HepG2 (cell line): ENCODE results near the gene NR2F1. TPM values are rescaled to one million over a fixed set of nuclear protein-coding genes. Genes with fewer than 3 reads are reported as not detected.
A peak's percentile ranks its signal among the peaks of the same experiment; 100 is the strongest.

Experiments
- ATAC-seq: fragments of 200-7000 bp; cut with Tn5 transposase; 3 replicates; pipeline ENCODE4 v1.9.1; 2020; ENCODE audit warnings: mild to moderate bottlenecking, moderate library complexity
- BruUV-seq: library from RNA; stranded (reverse); fragments of 400-500 nt; replicated peaks from 2 replicates; lab custom pipeline; 2021; lab: Mats Ljungman, UMichigan
- CTCF ChIA-PET: fragments of 300-600 bp; formaldehyde crosslinking; extraction: SDS; loops from one replicate; lab custom pipeline; 2021; ENCODE audit warnings: low total read pairs, inconsistent platforms, low intra/inter-chr PET ratio; lab: Yijun Ruan, JAX
- POLR2A ChIA-PET: fragments of 350-600 bp; sonication (Branson Sonifier 250); formaldehyde crosslinking; loops from one replicate; lab custom pipeline; 2020; ENCODE audit warnings: antibody characterized with exemption, inconsistent platforms; lab: Yijun Ruan, JAX
- DNase-seq: peaks from one replicate; pipeline ENCODE4 v3.0.0-alpha.2; 2015; ENCODE audit warnings: low spot score
- FAIRE-seq: peaks from 3 replicates; lab custom pipeline; 2011; peaks lifted over from hg19 to GRCh38; lab: Jason Lieb, UNC
- H2AFZ ChIP-seq: one replicate; pipeline ENCODE4 v1.6.1; 2011; ENCODE audit warnings: low read length, inconsistent platforms
- H3K27ac ChIP-seq: fragments of 300-600 bp; 3 replicates; pipeline ENCODE4 v1.8.0; 2011; ENCODE audit warnings: mixed run types, mild to moderate bottlenecking, mixed read lengths, low read length, inconsistent platforms; ENCODE audit not compliant: insufficient read depth; ENCODE audit errors: extremely low read length
- H3K27me3 ChIP-seq, 2 experiments: fragments of 200-600 bp in 1 of 2; 2 replicates in 1 of 2; 3 replicates in 1 of 2; pipeline versions ENCODE4 v1.6.0 to v1.8.0; 2011; ENCODE audit warnings: low read length in 2 of 2, mild to moderate bottlenecking in 2 of 2, moderate library complexity in 2 of 2, inconsistent platforms in 1 of 2; ENCODE audit not compliant: insufficient read depth in 2 of 2, control insufficient read depth in 1 of 2
- H3K36me3 ChIP-seq, 2 experiments: fragments of 200-600 bp in 1 of 2; replicated peaks in 1 of 2; 2 replicates in 1 of 2; 3 replicates in 1 of 2; pipeline versions ENCODE4 v1.5.1 to v1.8.0; 2011; ENCODE audit warnings: low read length in 2 of 2, inconsistent platforms in 1 of 2; ENCODE audit not compliant: insufficient read depth in 2 of 2, control insufficient read depth in 1 of 2
- H3K4me1 ChIP-seq: 2 replicates; pipeline ENCODE4 v1.5.1; 2012; ENCODE audit warnings: low read length, inconsistent platforms; ENCODE audit not compliant: insufficient read depth
- H3K4me2 ChIP-seq: 2 replicates; pipeline ENCODE4 v1.6.0; 2011; ENCODE audit warnings: low read depth, low read length, inconsistent platforms
- H3K4me3 ChIP-seq, 3 experiments: fragments of 200-600 bp in 1 of 3; sonication (generic), shearing (Covaris generic) in 1 of 3; replicated peaks in 1 of 3; 2 replicates each; pipeline ENCODE4 v1.5.1; 2011 to 2016; ENCODE audit warnings: low read length in 3 of 3, inconsistent platforms in 2 of 3, low read depth in 2 of 3, mild to moderate bottlenecking in 2 of 3, control low read depth in 1 of 3, mixed read lengths in 1 of 3; ENCODE audit not compliant: insufficient read depth in 1 of 3
- H3K79me2 ChIP-seq: one replicate; pipeline ENCODE4 v1.6.1; 2011; ENCODE audit warnings: low read length, inconsistent platforms; ENCODE audit not compliant: insufficient read depth
- H3K9ac ChIP-seq: 2 replicates; pipeline ENCODE4 v1.6.0; 2011; ENCODE audit warnings: mild to moderate bottlenecking, low read depth, low read length, inconsistent platforms; ENCODE audit not compliant: insufficient read depth
- H3K9me3 ChIP-seq: 2 replicates; pipeline ENCODE4 v1.5.1; 2012; ENCODE audit warnings: mild to moderate bottlenecking, low read length
- H4K20me1 ChIP-seq: 2 replicates; pipeline ENCODE4 v1.6.0; 2011; ENCODE audit warnings: inconsistent platforms, mild to moderate bottlenecking, low read length, moderate library complexity; ENCODE audit not compliant: insufficient read depth
- CBFB ChIP-seq: sonication (generic); formaldehyde crosslinking; IDR thresholded peaks from 2 replicates; pipeline ENCODE4 v1.4.0; 2020; ENCODE audit warnings: missing genetic modification reagents
- FIP1L1 ChIP-seq: fragments of 200-400 bp; formaldehyde crosslinking; IDR thresholded peaks from 2 replicates; pipeline ENCODE4 v1.6.1; 2018; ENCODE audit warnings: low read depth, mild to moderate bottlenecking, low read length, moderate library complexity, borderline replicate concordance; ENCODE audit not compliant: insufficient read depth
- GTF3A ChIP-seq: sonication (generic); formaldehyde crosslinking; conservative IDR thresholded peaks from 2 replicates; pipeline ENCODE4 v1.4.0; 2020; ENCODE audit warnings: mild to moderate bottlenecking, missing genetic modification reagents
- HNF4A ChIP-seq: sonication (generic); formaldehyde crosslinking; IDR thresholded peaks from 2 replicates; pipeline ENCODE4 v1.4.0; 2020; ENCODE audit warnings: missing genetic modification reagents
- NR2C2 ChIP-seq: sonication (generic); formaldehyde crosslinking; IDR thresholded peaks from 2 replicates; pipeline ENCODE4 v1.4.0; 2020; ENCODE audit warnings: missing genetic modification reagents, mild to moderate bottlenecking, moderate library complexity, borderline replicate concordance
- NR2F2 ChIP-seq: IDR thresholded peaks from 2 replicates; pipeline ENCODE4 v1.6.1; 2012; ENCODE audit warnings: low read depth, inconsistent platforms, borderline replicate concordance
- ZNF101 ChIP-seq: sonication (generic); formaldehyde crosslinking; IDR thresholded peaks from 2 replicates; pipeline ENCODE4 v1.4.0; 2020; ENCODE audit warnings: mild to moderate bottlenecking, low read depth, missing genetic modification reagents, borderline replicate concordance
- ZNF441 ChIP-seq: sonication (generic); formaldehyde crosslinking; IDR thresholded peaks from 2 replicates; pipeline ENCODE4 v1.7.0; 2021; ENCODE audit warnings: missing genetic modification reagents, borderline replicate concordance
- ZNF468 ChIP-seq: sonication (generic); formaldehyde crosslinking; IDR thresholded peaks from 2 replicates; pipeline ENCODE4 v1.8.0; 2022; ENCODE audit warnings: mild to moderate bottlenecking, moderate library complexity, missing genetic modification reagents
- ZNF510 ChIP-seq: sonication (generic); formaldehyde crosslinking; IDR thresholded peaks from 2 replicates; pipeline ENCODE4 v1.4.0; 2020; ENCODE audit warnings: low read depth, mild to moderate bottlenecking, missing genetic modification reagents
- ZNF557 ChIP-seq: sonication (generic); formaldehyde crosslinking; IDR thresholded peaks from 2 replicates; pipeline ENCODE4 v1.4.0; 2020; ENCODE audit warnings: missing genetic modification reagents
- ZNF644 ChIP-seq: IDR thresholded peaks from 2 replicates; pipeline ENCODE4 v1.6.1; 2016; ENCODE audit warnings: low read depth
- ZNF713 ChIP-seq: sonication (generic); formaldehyde crosslinking; IDR thresholded peaks from 2 replicates; pipeline ENCODE4 v1.4.0; 2020; ENCODE audit warnings: mild to moderate bottlenecking, missing genetic modification reagents
- ZSCAN30 ChIP-seq: sonication (generic); formaldehyde crosslinking; IDR thresholded peaks from 2 replicates; pipeline ENCODE4 v1.5.0; 2020; ENCODE audit warnings: mild to moderate bottlenecking, missing genetic modification reagents
- WGBS: methylation state at CpG from one replicate; pipeline ENCODE4 v1.1.6; 2017; ENCODE audit warnings: low lambda C conversion rate; 5-methylcytosine and 5-hydroxymethylcytosine counted together
- in situ Hi-C: cut with HindIII; loops from 2 replicates; pipeline ENCODE4 v1.10.0; 2017; ENCODE audit warnings: low pct_unique_long_range_greater_than_20kb; ENCODE audit not compliant: extremely low pct_ligation_motif_present
- intact Hi-C: fragments of 100-400 bp; cut with micrococcal nuclease; formaldehyde crosslinking; loops from one replicate; pipeline ENCODE4 v1.10.0; 2022; ENCODE audit not compliant: unreplicated experiment
- polyA plus RNA-seq, 8 experiments: library from polyadenylated mRNA; depleted of rRNA in 3 of 8; stranded (reverse) in 7 of 8; unstranded in 1 of 8; fragments of >200 nt; fragmentation: Illumina TruSeq in 4 of 8; extraction: Trizol in 4 of 8; gene quantifications; 2 replicates each; pipeline versions ENCODE4 v1.2.1 to v1.2.3, GENCODE V29; 2011 to 2016; ENCODE audit warnings: low read depth in 4 of 8, missing spikeins in 1 of 8, mixed read lengths in 1 of 8; ENCODE audit not compliant: insufficient read depth in 1 of 8
- total RNA-seq, 5 experiments: library from RNA; depleted of rRNA; stranded (reverse); fragments of >200 nt; fragmentation: Illumina TruSeq; extraction: Trizol; gene quantifications; 2 replicates each; pipeline ENCODE4 v1.2.3, GENCODE V29; 2016; ENCODE audit warnings: low read depth in 1 of 5
- TF ChIP-seq, protein P1 (sequence below): sonication (generic); formaldehyde crosslinking; IDR thresholded peaks from 2 replicates; pipeline ENCODE4 v1.4.0; 2020; ENCODE audit warnings: mild to moderate bottlenecking, missing genetic modification reagents
- TF ChIP-seq, protein P2 (sequence below): IDR thresholded peaks from 2 replicates; pipeline ENCODE4 v1.4.0; 2020; ENCODE audit warnings: mild to moderate bottlenecking, missing genetic modification reagents

Gene NR2F1
- total and polyA plus RNA-seq, 2 of the 13 experiments (the other 11 are each of a cell fraction or from before 2014, with no cell fraction given): 17.1 to 59.7 TPM

DNA sequence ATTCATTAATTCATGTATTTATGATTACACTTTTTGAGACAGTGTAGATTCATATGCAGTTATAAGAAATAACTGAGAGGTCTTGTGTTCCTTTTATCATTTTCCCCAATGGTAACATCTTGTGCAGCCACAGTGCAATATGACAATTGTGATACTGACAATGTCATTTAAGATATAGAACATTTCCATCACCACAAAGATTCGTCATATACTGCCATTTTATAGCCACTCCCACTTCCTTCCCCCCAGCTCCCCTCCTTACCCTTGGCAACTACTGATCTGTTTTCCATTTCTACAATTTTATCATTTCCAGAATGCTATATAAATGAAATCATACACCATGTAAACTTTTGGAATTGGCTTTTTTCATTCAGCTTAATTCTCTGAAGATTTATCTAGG is 53.8 kb downstream of the NR2F1 start:
- Histone ChIP-seq H3K27me3 (no peaks in the 10 kb centered on the region), H3K4me1 (peaks cover 19% of the 10 kb centered on the region), H3K9ac (no peak overlapping the region), H3K27ac (no peak overlapping the region), H2AFZ (no peak overlapping the region), H3K9me3 (no peaks in the 10 kb centered on the region), H3K4me2 (no peak overlapping the region), H3K79me2 (no peaks in the 10 kb centered on the region), H4K20me1 (no peaks in the 10 kb centered on the region), H3K4me3 (no peak overlapping the region), H3K36me3 (no peaks in the 10 kb centered on the region)
- ChIA-PET CTCF (no interaction called here), POLR2A (no interaction called here)
- BruUV-seq: no TSS peak
- no peak for TF ChIP-seq ZNF557
- TF ChIP-seq, protein P1, sequence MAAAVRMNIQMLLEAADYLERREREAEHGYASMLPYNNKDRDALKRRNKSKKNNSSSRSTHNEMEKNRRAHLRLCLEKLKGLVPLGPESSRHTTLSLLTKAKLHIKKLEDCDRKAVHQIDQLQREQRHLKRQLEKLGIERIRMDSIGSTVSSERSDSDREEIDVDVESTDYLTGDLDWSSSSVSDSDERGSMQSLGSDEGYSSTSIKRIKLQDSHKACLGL (CRISPR knock-in tag): no peak
- no peak for TF ChIP-seq CBFB (CRISPR knock-in tag)
- TF ChIP-seq ZSCAN30 (CRISPR knock-in tag): no peak
- no peak for TF ChIP-seq ZNF510 (CRISPR knock-in tag)
- TF ChIP-seq ZNF101 (CRISPR knock-in tag): no peak
- no peak for TF ChIP-seq GTF3A (CRISPR knock-in tag)
- no peak for TF ChIP-seq ZNF441 (CRISPR knock-in tag)
- TF ChIP-seq FIP1L1: no peak
- no peak for ATAC-seq
- DNase-seq: no peak
- 82% methylated on average over 1 of the region's 1 CpG for WGBS
- no peak for FAIRE-seq
- in situ Hi-C loops (no loop called here), intact Hi-C loops (no loop called here)

DNA sequence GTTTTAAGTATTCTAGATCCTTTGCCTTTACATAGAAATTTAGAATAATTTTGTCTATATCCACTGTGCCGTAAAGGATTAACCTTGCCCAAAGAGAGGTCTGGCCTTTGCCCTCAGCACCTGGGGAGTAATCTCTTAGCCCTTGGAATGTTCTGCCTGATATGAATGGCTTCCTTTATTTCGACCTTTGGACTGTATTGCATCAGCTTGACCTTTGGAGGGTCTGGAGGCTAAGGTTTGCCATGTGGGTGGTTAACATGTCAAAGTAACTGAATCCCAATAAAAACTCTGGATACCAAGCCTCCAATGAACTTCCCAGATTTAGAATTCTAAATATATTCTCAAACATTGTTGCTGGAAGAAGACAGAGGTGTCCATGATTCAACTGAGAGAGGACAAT is 54.7 kb downstream of the NR2F1 start:
- DNase-seq (peak; percentile 7), FAIRE-seq (no peak), ATAC-seq (no peak)
- no peak overlapping the region for H3K4me3 ChIP-seq
- no peaks in the 10 kb centered on the region for H3K9me3 ChIP-seq
- H3K9ac ChIP-seq: no peak overlapping the region
- H3K36me3 ChIP-seq: no peaks in the 10 kb centered on the region
- no TSS peak for BruUV-seq
- intact Hi-C loops (no loop called here), in situ Hi-C loops (no loop called here)
- H3K27me3 ChIP-seq: no peaks in the 10 kb centered on the region; a peak in 1 of 5 replicates
- no peak overlapping the region for H2AFZ ChIP-seq
- H3K4me2 ChIP-seq: no peak overlapping the region
- no peaks in the 10 kb centered on the region for H3K79me2 ChIP-seq
- ChIA-PET CTCF (no interaction called here), POLR2A (no interaction called here)
- WGBS: 19% methylated on average over 2 of the region's 2 CpGs
- H3K27ac ChIP-seq: no peak overlapping the region
- H3K4me1 ChIP-seq: peaks cover 19% of the 10 kb centered on the region
- no peaks in the 10 kb centered on the region for H4K20me1 ChIP-seq
- TF ChIP-seq HNF4A (CRISPR knock-in tag) (peak; percentile 90), NR2C2 (CRISPR knock-in tag) (peak; percentile 43; the same call in 1 of the 2 replicates), ZNF644 (CRISPR knock-in tag) (0 out of 2 replicates have a peak, but pooled peaks have one; percentile 37), ZNF468 (CRISPR knock-in tag) (no peak), ZNF713 (CRISPR knock-in tag) (no peak), NR2F2 (peak; percentile 46; the same call in 1 of the 2 replicates)
- TF ChIP-seq, protein P2, sequence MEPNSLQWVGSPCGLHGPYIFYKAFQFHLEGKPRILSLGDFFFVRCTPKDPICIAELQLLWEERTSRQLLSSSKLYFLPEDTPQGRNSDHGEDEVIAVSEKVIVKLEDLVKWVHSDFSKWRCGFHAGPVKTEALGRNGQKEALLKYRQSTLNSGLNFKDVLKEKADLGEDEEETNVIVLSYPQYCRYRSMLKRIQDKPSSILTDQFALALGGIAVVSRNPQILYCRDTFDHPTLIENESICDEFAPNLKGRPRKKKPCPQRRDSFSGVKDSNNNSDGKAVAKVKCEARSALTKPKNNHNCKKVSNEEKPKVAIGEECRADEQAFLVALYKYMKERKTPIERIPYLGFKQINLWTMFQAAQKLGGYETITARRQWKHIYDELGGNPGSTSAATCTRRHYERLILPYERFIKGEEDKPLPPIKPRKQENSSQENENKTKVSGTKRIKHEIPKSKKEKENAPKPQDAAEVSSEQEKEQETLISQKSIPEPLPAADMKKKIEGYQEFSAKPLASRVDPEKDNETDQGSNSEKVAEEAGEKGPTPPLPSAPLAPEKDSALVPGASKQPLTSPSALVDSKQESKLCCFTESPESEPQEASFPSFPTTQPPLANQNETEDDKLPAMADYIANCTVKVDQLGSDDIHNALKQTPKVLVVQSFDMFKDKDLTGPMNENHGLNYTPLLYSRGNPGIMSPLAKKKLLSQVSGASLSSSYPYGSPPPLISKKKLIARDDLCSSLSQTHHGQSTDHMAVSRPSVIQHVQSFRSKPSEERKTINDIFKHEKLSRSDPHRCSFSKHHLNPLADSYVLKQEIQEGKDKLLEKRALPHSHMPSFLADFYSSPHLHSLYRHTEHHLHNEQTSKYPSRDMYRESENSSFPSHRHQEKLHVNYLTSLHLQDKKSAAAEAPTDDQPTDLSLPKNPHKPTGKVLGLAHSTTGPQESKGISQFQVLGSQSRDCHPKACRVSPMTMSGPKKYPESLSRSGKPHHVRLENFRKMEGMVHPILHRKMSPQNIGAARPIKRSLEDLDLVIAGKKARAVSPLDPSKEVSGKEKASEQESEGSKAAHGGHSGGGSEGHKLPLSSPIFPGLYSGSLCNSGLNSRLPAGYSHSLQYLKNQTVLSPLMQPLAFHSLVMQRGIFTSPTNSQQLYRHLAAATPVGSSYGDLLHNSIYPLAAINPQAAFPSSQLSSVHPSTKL (CRISPR knock-in tag): peak; percentile 34; the same call in 1 of the 2 replicates
